A673 (cell line): ENCODE data around the gene RAPGEF4.

Experiments used
- EZH2 ChIP-seq: fragments of 200-600 bp; sonication (generic); IDR thresholded peaks from 2 replicates; pipeline ENCODE4 v1.6.1; 2017; ENCODE audit warnings: borderline replicate concordance, low read depth, mild to moderate bottlenecking, mixed read lengths, antibody characterized with exemption, low read length; ENCODE audit not compliant: poor library complexity, severe bottlenecking
- TF ChIP-seq, protein P1 (sequence below): fragments of 300-800, 200-600 bp; sonication (generic); conservative IDR thresholded peaks from 2 replicates; pipeline ENCODE4 v1.5.1; 2017; ENCODE audit warnings: low read depth, mild to moderate bottlenecking, antibody characterized with exemption, low read length, moderate library complexity, mixed read lengths

DNA sequence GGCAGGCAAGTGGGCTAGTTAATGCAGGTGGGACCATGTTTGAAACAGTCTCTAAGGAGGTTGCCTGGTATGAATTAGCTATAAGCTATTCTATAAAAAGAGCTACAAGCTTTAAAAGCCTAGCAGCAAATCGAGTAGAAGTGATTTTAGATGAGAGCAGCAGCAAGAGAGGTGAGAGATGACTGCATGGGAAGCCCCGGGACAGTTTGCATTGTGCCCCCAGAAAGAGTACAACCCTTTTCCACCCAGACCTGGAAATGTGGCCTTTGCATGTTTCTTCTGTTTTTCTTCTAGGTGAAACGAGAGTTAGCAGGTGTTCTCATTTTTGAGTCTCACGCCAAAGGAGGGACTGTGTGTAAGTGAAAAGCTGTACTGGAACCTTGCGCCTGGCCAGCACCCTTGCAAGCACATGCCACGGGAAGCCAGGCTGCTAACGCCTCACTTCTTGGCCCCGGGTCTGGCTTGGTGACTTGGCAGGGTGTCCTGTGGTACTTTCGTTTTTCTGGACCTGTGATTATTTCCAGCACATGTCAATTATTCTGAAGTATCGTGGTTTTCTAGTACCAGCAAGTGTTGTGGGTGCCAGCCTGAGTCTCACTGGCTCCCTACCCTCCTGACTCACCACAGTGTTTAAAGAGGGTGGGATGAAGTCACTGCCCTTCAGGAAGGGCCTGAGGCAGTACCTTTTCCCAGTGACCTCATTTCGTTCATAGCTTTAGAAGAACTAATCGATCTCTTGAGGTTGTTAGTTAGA lies 249.7 kb downstream of the RAPGEF4 start:
- TF ChIP-seq, protein P1, sequence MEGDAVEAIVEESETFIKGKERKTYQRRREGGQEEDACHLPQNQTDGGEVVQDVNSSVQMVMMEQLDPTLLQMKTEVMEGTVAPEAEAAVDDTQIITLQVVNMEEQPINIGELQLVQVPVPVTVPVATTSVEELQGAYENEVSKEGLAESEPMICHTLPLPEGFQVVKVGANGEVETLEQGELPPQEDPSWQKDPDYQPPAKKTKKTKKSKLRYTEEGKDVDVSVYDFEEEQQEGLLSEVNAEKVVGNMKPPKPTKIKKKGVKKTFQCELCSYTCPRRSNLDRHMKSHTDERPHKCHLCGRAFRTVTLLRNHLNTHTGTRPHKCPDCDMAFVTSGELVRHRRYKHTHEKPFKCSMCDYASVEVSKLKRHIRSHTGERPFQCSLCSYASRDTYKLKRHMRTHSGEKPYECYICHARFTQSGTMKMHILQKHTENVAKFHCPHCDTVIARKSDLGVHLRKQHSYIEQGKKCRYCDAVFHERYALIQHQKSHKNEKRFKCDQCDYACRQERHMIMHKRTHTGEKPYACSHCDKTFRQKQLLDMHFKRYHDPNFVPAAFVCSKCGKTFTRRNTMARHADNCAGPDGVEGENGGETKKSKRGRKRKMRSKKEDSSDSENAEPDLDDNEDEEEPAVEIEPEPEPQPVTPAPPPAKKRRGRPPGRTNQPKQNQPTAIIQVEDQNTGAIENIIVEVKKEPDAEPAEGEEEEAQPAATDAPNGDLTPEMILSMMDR: no peak
- TF ChIP-seq EZH2: no peak
